Esophagus muscularis mucosa (tissue), 2 donors: ENCODE measurements around the gene CD84.

Experiments
- EP300 ChIP-seq: sonication (generic); formaldehyde crosslinking; IDR thresholded peaks from one replicate; pipeline ENCODE4 v1.6.1; 2017; ENCODE audit warnings: antibody characterized with exemption
- POLR2A ChIP-seq: fragments of 450-650 bp; IDR thresholded peaks from one replicate; pipeline ENCODE4 v1.6.1; 2017; ENCODE audit warnings: antibody characterized with exemption, moderate library complexity, mild to moderate bottlenecking, low read depth

DNA sequence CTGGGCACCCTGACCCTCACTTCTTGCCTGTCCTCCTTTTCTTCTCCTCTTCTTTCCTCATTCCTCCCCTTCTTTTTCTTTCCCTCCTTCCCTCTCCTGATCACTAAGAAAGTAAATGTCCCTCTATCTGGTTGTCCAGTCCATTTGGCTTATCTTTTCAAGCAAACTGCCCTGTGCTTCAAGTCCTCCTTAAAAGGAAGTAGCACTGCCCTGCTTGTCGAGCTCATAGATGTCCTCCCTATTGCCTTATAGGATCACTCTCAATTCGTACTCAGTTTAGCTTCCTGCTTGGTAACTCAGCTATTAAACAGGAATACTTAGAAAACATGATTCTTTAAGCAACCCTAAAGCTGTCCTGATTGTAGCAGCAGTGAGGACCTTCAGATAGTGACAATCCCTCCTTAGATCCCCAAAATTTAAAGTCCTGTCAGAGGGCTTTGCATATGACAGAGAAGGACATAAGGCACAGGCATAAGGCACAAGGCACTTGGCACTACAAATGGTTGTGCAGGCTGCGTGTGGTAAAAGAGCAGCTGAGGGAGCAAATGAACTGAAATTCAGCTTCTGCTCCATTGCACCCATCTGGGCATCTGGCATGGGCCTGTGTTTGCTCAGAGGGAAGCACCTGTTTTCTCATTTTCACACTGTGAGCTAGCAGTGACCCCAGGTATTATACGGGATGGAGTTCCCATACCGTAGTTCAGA lies 30.2 kb downstream of the CD84 start:
- TF ChIP-seq POLR2A: no peak
- no peak for TF ChIP-seq EP300
